Mesothelial cell of epicardium (in vitro differentiated cells): Measurements from ENCODE around the gene USP9X. TPM values are rescaled to one million over a fixed set of nuclear protein-coding genes. Genes with fewer than 3 reads are reported as not detected.
A peak's percentile ranks its signal among the peaks of the same experiment; 100 is the strongest.
"Not testable (repeated sequence)": the region's sequence is repeated elsewhere in the genome, so short reads cannot be mapped to it uniquely, and the experiment has no call there.

Experiments
- DNase-seq, 2 experiments: peaks; one replicate each; pipeline ENCODE4 v3.0.0; 2021; ENCODE audit warnings: low spot score in 2 of 2; ENCODE audit not compliant: unreplicated experiment in 2 of 2
- H3K27ac Mint-ChIP-seq: 2 replicates; pipeline ENCODE4 v1.8.0; 2021; ENCODE audit warnings: mixed read lengths
- H3K27me3 Mint-ChIP-seq: 2 replicates; pipeline ENCODE4 v1.8.0; 2021; ENCODE audit warnings: low read depth, mixed read lengths
- H3K36me3 Mint-ChIP-seq: 2 replicates; pipeline ENCODE4 v1.8.0; 2021; ENCODE audit warnings: mixed read lengths
- H3K4me1 Mint-ChIP-seq: 2 replicates; pipeline ENCODE4 v1.8.0; 2021; ENCODE audit warnings: mixed read lengths
- H3K4me3 Mint-ChIP-seq: 2 replicates; pipeline ENCODE4 v1.8.0; 2021; ENCODE audit warnings: mild to moderate bottlenecking, moderate library complexity, mixed read lengths
- H3K9me3 Mint-ChIP-seq: 2 replicates; pipeline ENCODE4 v1.8.0; 2021; ENCODE audit warnings: mixed read lengths
- CTCF ChIP-seq: fragments of 200-600 bp; sonication (generic); IDR thresholded peaks from one replicate; pipeline ENCODE4 v1.5.0; 2021; ENCODE audit warnings: antibody characterized with exemption; ENCODE audit not compliant: unreplicated experiment
- total RNA-seq: library from RNA; stranded (reverse); gene quantifications from 3 replicates; pipeline ENCODE4 v1.2.1, GENCODE V29; 2021

USP9X gene
- total RNA-seq, 1 donor from 2014 or later, result 91.6 TPM

- no peaks in the 10 kb centered on the region for H3K27me3 Mint-ChIP-seq
- peaks cover 25% of the 10 kb centered on the region for H3K9me3 Mint-ChIP-seq
- H3K36me3 Mint-ChIP-seq, result peaks cover 18% of the 10 kb centered on the region
- no peak for DNase-seq
- no peak for TF ChIP-seq CTCF
- H3K4me3 Mint-ChIP-seq, result no peak overlapping the region
- H3K27ac Mint-ChIP-seq, result peak overlapping the region; percentile 59
- H3K4me1 Mint-ChIP-seq, result no peaks in the 10 kb centered on the region
These were observed 107.6 kb downstream of the USP9X start for GRCh38 chrX:41192880-41193279.

GRCh38 chrX:41198410-41198809, 113.2 kb downstream of the USP9X start:
- Mint-ChIP-seq H3K4me3 (no peak overlapping the region), H3K4me1 (no peaks in the 10 kb centered on the region), H3K9me3 (peaks cover 34% of the 10 kb centered on the region), H3K27me3 (no peaks in the 10 kb centered on the region), H3K36me3 (peaks cover 32% of the 10 kb centered on the region), H3K27ac (no peak overlapping the region)
- TF ChIP-seq CTCF, result no peak
- no peak for DNase-seq

- Mint-ChIP-seq H3K27ac (no peak overlapping the region), H3K4me1 (no peaks in the 10 kb centered on the region), H3K4me3 (no peak overlapping the region), H3K9me3 (peaks cover 41% of the 10 kb centered on the region), H3K27me3 (no peaks in the 10 kb centered on the region), H3K36me3 (peaks cover 39% of the 10 kb centered on the region)
- DNase-seq, result no peak
- no peak for TF ChIP-seq CTCF
These were observed 115.5 kb downstream of the USP9X start for GRCh38 chrX:41200785-41201184.

GRCh38 chrX:41209853-41210252, 124.6 kb downstream of the USP9X start:
- Mint-ChIP-seq H3K4me1 (no peaks in the 10 kb centered on the region), H3K27me3 (no peaks in the 10 kb centered on the region), H3K27ac (no peak overlapping the region), H3K9me3 (peaks cover 34% of the 10 kb centered on the region), H3K36me3 (peaks cover 36% of the 10 kb centered on the region), H3K4me3 (no peak overlapping the region)
- DNase-seq, result no peak
- no peak for TF ChIP-seq CTCF

- peaks cover 51% of the 10 kb centered on the region for H3K36me3 Mint-ChIP-seq
- TF ChIP-seq CTCF, result no peak
These were observed 139.4 kb downstream of the USP9X start for GRCh38 chrX:41224605-41225004.

GRCh38 chrX:41233988-41234387, 148.7 kb downstream of the USP9X start:
- H3K36me3 Mint-ChIP-seq, result peaks cover 14% of the 10 kb centered on the region
- no peak overlapping the region for H3K4me3 Mint-ChIP-seq
- H3K27me3 Mint-ChIP-seq, result no peaks in the 10 kb centered on the region
- DNase-seq, result no peak
- peaks cover 4% of the 10 kb centered on the region for H3K4me1 Mint-ChIP-seq
- no peak overlapping the region for H3K27ac Mint-ChIP-seq
- no peak for TF ChIP-seq CTCF
- H3K9me3 Mint-ChIP-seq, result peaks cover 10% of the 10 kb centered on the region

More at GRCh38 chrX:41224605-41225004, 139.4 kb downstream of the USP9X start:
- H3K4me1 Mint-ChIP-seq, result no peaks in the 10 kb centered on the region
- no peak overlapping the region for H3K27ac Mint-ChIP-seq
- H3K9me3 Mint-ChIP-seq, result peaks cover 38% of the 10 kb centered on the region
- DNase-seq, result no peak
- no peaks in the 10 kb centered on the region for H3K27me3 Mint-ChIP-seq
- no peak overlapping the region for H3K4me3 Mint-ChIP-seq

- peaks cover 12% of the 10 kb centered on the region for H3K36me3 Mint-ChIP-seq
- H3K27ac Mint-ChIP-seq, H3K27me3 Mint-ChIP-seq, H3K4me1 Mint-ChIP-seq, H3K4me3 Mint-ChIP-seq, DNase-seq, H3K9me3 Mint-ChIP-seq: not testable (repeated sequence)
These were observed 149.2 kb downstream of the USP9X start for GRCh38 chrX:41234471-41234870.
